Naive thymus-derived CD4-positive, alpha-beta T cell (primary cell): ENCODE results near the gene ANO6. TPM values are rescaled to one million over a fixed set of nuclear protein-coding genes. Genes with fewer than 3 reads are reported as not detected.

Source experiments
- ATAC-seq: fragments of 150-1000 bp; cut with Tn5 transposase; 2 replicates; pipeline ENCODE4 v1.10.0; 2021; ENCODE audit warnings: mild to moderate bottlenecking, moderate library complexity
- CTCF ChIA-PET: fragments of 350-600 bp; sonication (Branson Sonifier 250); formaldehyde crosslinking; loops from one replicate; lab custom pipeline; 2021; ENCODE audit warnings: antibody characterized with exemption; lab: Charles Lee
- POLR2A ChIA-PET: fragments of 350-600 bp; sonication (Branson Sonifier 250); formaldehyde crosslinking; loops from one replicate; lab custom pipeline; 2021; ENCODE audit warnings: antibody characterized with exemption, inconsistent platforms; lab: Charles Lee
- DNase-seq, 9 donors: peaks; one replicate each; pipeline versions ENCODE4 v3.0.0 to v3.0.0-alpha.2; 2020 to 2022; ENCODE audit warnings: mixed read lengths in 1 of 9
- H3K27ac ChIP-seq: one replicate; pipeline ENCODE4 v1.7.0; 2013; ENCODE audit warnings: mild to moderate bottlenecking, low read depth, low read length, moderate library complexity
- H3K27me3 ChIP-seq, 2 donors: one replicate each; pipeline ENCODE4 v1.7.0; 2013; ENCODE audit warnings: low read length in 2 of 2, mild to moderate bottlenecking in 2 of 2, moderate library complexity in 2 of 2; ENCODE audit not compliant: control insufficient read depth in 2 of 2, insufficient read depth in 2 of 2
- H3K36me3 ChIP-seq, 3 experiments: 1 replicate in 2 of 3; 2 replicates in 1 of 3; pipeline ENCODE4 v1.7.0; 2013; ENCODE audit warnings: low read length in 3 of 3, mild to moderate bottlenecking in 3 of 3, moderate library complexity in 1 of 3; ENCODE audit not compliant: insufficient read depth in 3 of 3, control insufficient read depth in 2 of 3
- H3K4me1 ChIP-seq, 2 donors: one replicate each; pipeline ENCODE4 v1.7.0; 2013; ENCODE audit warnings: low read length in 2 of 2, mild to moderate bottlenecking in 2 of 2, moderate library complexity in 1 of 2; ENCODE audit not compliant: control insufficient read depth in 2 of 2, insufficient read depth in 2 of 2
- H3K4me3 ChIP-seq: 2 replicates; pipeline ENCODE4 v1.7.0; 2013; ENCODE audit warnings: mild to moderate bottlenecking, low read length
- H3K9me3 ChIP-seq, 3 experiments: 1 replicate in 2 of 3; 2 replicates in 1 of 3; pipeline ENCODE4 v1.7.0; 2013; ENCODE audit warnings: low read length in 3 of 3; ENCODE audit not compliant: control insufficient read depth in 2 of 3
- H3K27ac Mint-ChIP-seq, 9 donors: one replicate each; pipeline ENCODE4 v1.8.0; 2020 to 2022; ENCODE audit warnings: mixed read lengths in 9 of 9, mild to moderate bottlenecking in 8 of 9, moderate library complexity in 5 of 9, inconsistent platforms in 2 of 9
- H3K27me3 Mint-ChIP-seq, 5 donors: one replicate each; pipeline ENCODE4 v1.8.0; 2021 to 2022; ENCODE audit warnings: mixed read lengths in 5 of 5, mild to moderate bottlenecking in 1 of 5
- H3K36me3 Mint-ChIP-seq, 5 donors: one replicate each; pipeline ENCODE4 v1.8.0; 2020 to 2022; ENCODE audit warnings: mixed read lengths in 5 of 5, mild to moderate bottlenecking in 3 of 5, inconsistent platforms in 1 of 5
- H3K4me1 Mint-ChIP-seq, 7 donors: one replicate each; pipeline ENCODE4 v1.8.0; 2020 to 2022; ENCODE audit warnings: mixed read lengths in 7 of 7, mild to moderate bottlenecking in 3 of 7, inconsistent platforms in 1 of 7
- H3K4me3 Mint-ChIP-seq, 10 donors: one replicate each; pipeline ENCODE4 v1.8.0; 2020 to 2022; ENCODE audit warnings: mild to moderate bottlenecking in 10 of 10, mixed read lengths in 10 of 10, moderate library complexity in 6 of 10, inconsistent platforms in 2 of 10
- H3K9me3 Mint-ChIP-seq, 11 donors: one replicate each; pipeline ENCODE4 v1.8.0; 2020 to 2022; ENCODE audit warnings: mixed read lengths in 11 of 11, mild to moderate bottlenecking in 4 of 11, inconsistent platforms in 1 of 11, moderate library complexity in 1 of 11
- intact Hi-C, 2 donors: fragments of 100-400 bp; cut with micrococcal nuclease; formaldehyde crosslinking; loops; one replicate each; pipeline ENCODE4 v1.15.1; 2023
- polyA plus RNA-seq, 2 donors: library from polyadenylated mRNA; unstranded; fragments of 300-500 nt; fragmentation: Illumina TruSeq; gene quantifications; one replicate each; pipeline ENCODE4 v1.2.3, GENCODE V29; 2021
- total RNA-seq, 6 experiments: library from RNA in 5 of 6; stranded (reverse) in 5 of 6; gene quantifications; 1 replicate in 5 of 6; 2 replicates in 1 of 6; pipeline ENCODE4 v1.2.3 and lab custom pipeline; 2021 to 2026

The ANO6 gene
- total and polyA plus RNA-seq, 7 experiments from 2014 or later, result 15.1 to 29.7 (median 23.7) TPM

DNA sequence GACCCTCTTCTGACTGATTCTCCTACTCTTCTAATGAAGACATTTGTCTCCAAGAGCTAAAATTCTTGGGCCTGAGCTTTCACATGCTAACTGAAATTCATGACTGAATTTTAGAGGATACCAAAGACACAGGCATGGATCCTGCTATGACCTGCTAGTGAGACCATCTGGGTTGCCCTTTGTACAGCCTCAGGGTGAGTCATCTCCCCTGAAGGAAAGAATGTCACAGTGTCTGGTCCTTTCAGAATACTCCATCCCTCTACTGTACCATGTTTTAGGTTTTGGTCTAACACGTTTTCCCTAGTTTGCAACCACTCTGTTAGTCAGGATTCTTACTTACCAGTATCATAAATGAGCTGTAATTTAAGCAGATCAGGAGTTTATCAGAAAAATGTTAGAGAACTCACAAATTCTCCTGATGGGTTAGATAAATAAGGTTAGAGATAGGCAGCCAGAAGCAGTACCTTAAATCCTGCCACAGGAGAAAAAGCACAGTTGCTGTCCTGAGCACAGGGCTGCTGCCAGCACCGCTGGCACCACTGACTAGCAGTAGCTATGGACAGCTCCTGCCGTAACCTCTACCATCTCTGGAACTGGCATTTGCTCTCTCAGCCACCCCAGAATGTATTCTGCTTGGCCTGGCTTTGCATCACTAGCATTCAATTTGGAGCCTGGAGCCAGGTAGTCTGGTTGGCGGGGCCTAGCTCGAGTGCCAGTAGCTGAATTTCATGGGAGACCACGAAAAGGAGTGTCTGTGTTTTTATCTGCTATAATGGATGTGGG, 127.6 kb downstream of the ANO6 start:
- intact Hi-C loops, result no loop called here
- Histone ChIP-seq H3K4me1 (no peaks in the 10 kb centered on the region), H3K36me3 (peaks cover 0 to 15% (median 0%) of the 10 kb centered on the region in 3 experiments), H3K27ac (no peak overlapping the region), H3K4me3 (no peak overlapping the region), H3K9me3 (no peaks in the 10 kb centered on the region), H3K27me3 (no peaks in the 10 kb centered on the region)
- Mint-ChIP-seq H3K4me1 (no peaks in the 10 kb centered on the region), H3K4me3 (no peak overlapping the region), H3K27ac (no peak overlapping the region), H3K27me3 (no peaks in the 10 kb centered on the region), H3K36me3 (peaks cover 4 to 50% (median 38%) of the 10 kb centered on the region in 5 donors), H3K9me3 (no peaks in the 10 kb centered on the region)
- ChIA-PET POLR2A (no interaction called here), CTCF (no interaction called here)
- no peak for DNase-seq
- ATAC-seq, result no peak

DNA sequence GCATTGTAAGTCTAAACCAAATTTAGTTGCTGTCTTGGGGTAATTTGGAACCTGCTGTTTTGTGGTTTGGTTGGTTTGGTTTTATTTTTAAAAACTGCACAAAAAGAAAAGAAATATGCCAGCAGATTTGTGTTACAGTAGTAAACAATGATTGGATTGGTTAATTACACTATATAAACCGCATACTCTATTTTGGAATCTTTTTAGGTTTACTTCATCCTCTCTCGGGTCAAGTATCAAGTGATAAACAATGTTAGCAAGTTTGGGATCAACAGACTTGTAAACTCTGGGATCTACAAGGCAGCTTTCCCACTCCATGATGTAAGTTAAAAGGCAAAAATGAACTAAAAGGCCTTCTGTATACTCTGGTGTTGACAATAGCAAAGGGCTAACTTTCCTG, 132.4 kb downstream of the ANO6 start:
- Mint-ChIP-seq H3K4me1 (peaks cover 0 to 8% (median 0%) of the 10 kb centered on the region in 7 donors), H3K27me3 (no peaks in the 10 kb centered on the region), H3K4me3 (no peak overlapping the region), H3K36me3 (peaks cover 0 to 72% (median 69%) of the 10 kb centered on the region in 5 donors), H3K27ac (no peak overlapping the region), H3K9me3 (peaks cover 0 to 2% (median 0%) of the 10 kb centered on the region in 11 donors)
- no peaks in the 10 kb centered on the region for H3K4me1 ChIP-seq
- ChIA-PET POLR2A (interaction anchor here (0.6 kb wide), 1 partner anchor 9 kb away, joined by 3 read pairs; no protein-coding TSS in a partner anchor), CTCF (no interaction called here)
- intact Hi-C loops, result no loop called here
- ATAC-seq, result no peak
- no peaks in the 10 kb centered on the region for H3K9me3 ChIP-seq
- no peak overlapping the region for H3K4me3 ChIP-seq
- H3K36me3 ChIP-seq, result peaks cover 0 to 45% (median 5%) of the 10 kb centered on the region in 3 experiments
- no peak overlapping the region for H3K27ac ChIP-seq
- H3K27me3 ChIP-seq, result no peaks in the 10 kb centered on the region
- DNase-seq, result no peak

DNA sequence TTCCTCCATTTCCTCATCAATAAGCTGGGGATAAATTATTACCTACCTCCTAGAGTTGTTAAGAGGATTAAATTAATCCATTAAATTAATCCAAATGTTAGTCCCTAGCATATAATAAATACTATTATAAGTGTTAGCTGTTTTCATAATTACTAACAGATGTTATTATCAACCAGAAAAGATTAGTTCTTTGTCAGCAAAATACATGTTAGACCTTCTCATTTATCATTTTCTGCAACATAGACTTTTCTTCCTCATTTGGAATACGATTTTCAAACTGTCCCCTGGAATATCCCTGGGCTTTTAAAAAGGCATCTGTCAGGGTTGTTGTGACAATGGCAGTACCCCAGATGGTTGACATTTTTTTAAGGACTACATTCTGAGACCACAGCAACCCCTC, 133.1 kb downstream of the ANO6 start:
- CTCF ChIA-PET, result interaction anchor here (0.6 kb wide), 1 partner anchor 47 kb away, joined by 3 read pairs; no protein-coding TSS in a partner anchor
- Histone ChIP-seq H3K9me3 (no peaks in the 10 kb centered on the region), H3K4me1 (no peaks in the 10 kb centered on the region), H3K27me3 (no peaks in the 10 kb centered on the region), H3K4me3 (no peak overlapping the region), H3K27ac (no peak overlapping the region), H3K36me3 (peaks cover 0 to 45% (median 5%) of the 10 kb centered on the region in 3 experiments)
- H3K27me3 Mint-ChIP-seq, result no peaks in the 10 kb centered on the region
- POLR2A ChIA-PET, result interaction anchor here (0.6 kb wide), 1 partner anchor 9 kb away, joined by 3 read pairs; no protein-coding TSS in a partner anchor
- intact Hi-C loops, result no loop called here
- peaks cover 0 to 13% (median 4%) of the 10 kb centered on the region in 7 donors for H3K4me1 Mint-ChIP-seq
- H3K4me3 Mint-ChIP-seq, result no peak overlapping the region
- ATAC-seq (no peak), DNase-seq (no peak)
- H3K27ac Mint-ChIP-seq, result no peak overlapping the region
- H3K9me3 Mint-ChIP-seq, result peaks cover 0 to 2% (median 0%) of the 10 kb centered on the region in 11 donors
- peaks cover 0 to 77% (median 74%) of the 10 kb centered on the region in 5 donors for H3K36me3 Mint-ChIP-seq

DNA sequence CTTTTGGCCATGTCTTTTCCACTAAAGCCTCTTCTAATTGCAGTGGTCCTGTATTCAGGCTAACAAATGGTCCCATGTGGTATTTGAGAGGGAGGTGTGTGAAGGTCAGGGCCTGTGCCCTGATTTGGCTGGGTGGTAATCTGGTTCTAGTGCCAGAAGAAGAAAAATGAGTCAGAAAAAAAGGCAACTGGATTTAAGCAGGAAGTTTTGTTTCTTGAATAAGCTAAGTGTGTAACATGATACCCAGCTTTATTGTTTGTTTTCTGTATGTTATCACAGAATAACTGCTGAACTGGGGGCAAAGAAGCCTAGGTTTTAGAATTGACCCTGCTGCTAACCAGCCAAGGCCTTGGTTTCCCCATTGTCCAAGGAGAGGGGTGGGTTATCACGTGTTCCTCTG, 134.0 kb downstream of the ANO6 start:
- H3K4me3 Mint-ChIP-seq, result no peak overlapping the region
- no peaks in the 10 kb centered on the region for H3K4me1 ChIP-seq
- ATAC-seq (no peak), DNase-seq (no peak)
- H3K36me3 ChIP-seq, result peaks cover 0 to 45% (median 5%) of the 10 kb centered on the region in 3 experiments
- H3K27ac ChIP-seq, result no peak overlapping the region
- H3K4me1 Mint-ChIP-seq, result peaks cover 3 to 21% (median 7%) of the 10 kb centered on the region in 7 donors
- intact Hi-C loops, result no loop called here
- H3K36me3 Mint-ChIP-seq, result peaks cover 0 to 86% (median 73%) of the 10 kb centered on the region in 5 donors
- no peaks in the 10 kb centered on the region for H3K9me3 ChIP-seq
- no peak overlapping the region for H3K4me3 ChIP-seq
- H3K27ac Mint-ChIP-seq, result no peak overlapping the region
- no peaks in the 10 kb centered on the region for H3K27me3 ChIP-seq
- POLR2A ChIA-PET, result no interaction called here
- H3K9me3 Mint-ChIP-seq, result peaks cover 0 to 2% (median 0%) of the 10 kb centered on the region in 11 donors
- CTCF ChIA-PET, result interaction anchor here (0.6 kb wide), 1 partner anchor 46 kb away, joined by 3 read pairs; no protein-coding TSS in a partner anchor
- no peaks in the 10 kb centered on the region for H3K27me3 Mint-ChIP-seq

DNA sequence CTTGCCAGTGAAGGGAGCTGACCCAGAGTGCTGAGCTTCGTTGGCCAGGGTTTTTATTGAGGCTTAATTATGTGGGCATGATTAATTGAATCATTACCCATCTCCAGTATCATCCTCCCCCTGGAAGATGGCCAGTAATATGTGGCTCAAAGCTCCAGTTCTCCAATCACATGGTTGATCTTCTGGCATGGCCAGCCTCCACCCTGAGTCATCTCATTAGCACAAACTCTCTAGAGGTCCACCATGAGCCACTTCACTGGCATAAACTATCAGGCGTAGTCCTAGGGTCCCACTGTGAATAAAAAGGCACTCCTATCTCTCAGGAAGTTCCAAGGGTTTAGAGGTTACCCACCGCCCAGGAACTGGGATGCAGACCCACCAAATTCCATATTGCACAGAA, 135.0 kb downstream of the ANO6 start:
- intact Hi-C loops, result no loop called here
- Histone ChIP-seq H3K27me3 (no peaks in the 10 kb centered on the region), H3K36me3 (peaks cover 0 to 50% (median 5%) of the 10 kb centered on the region in 3 experiments), H3K4me3 (no peak overlapping the region), H3K9me3 (no peaks in the 10 kb centered on the region), H3K4me1 (no peaks in the 10 kb centered on the region), H3K27ac (no peak overlapping the region)
- no peak overlapping the region for H3K27ac Mint-ChIP-seq
- peaks cover 8 to 85% (median 68%) of the 10 kb centered on the region in 5 donors for H3K36me3 Mint-ChIP-seq
- ChIA-PET POLR2A (no interaction called here), CTCF (no interaction called here)
- no peaks in the 10 kb centered on the region for H3K27me3 Mint-ChIP-seq
- DNase-seq (no peak), ATAC-seq (no peak)
- peaks cover 0 to 2% (median 0%) of the 10 kb centered on the region in 11 donors for H3K9me3 Mint-ChIP-seq
- H3K4me3 Mint-ChIP-seq, result no peak overlapping the region
- H3K4me1 Mint-ChIP-seq, result peaks cover 3 to 21% (median 7%) of the 10 kb centered on the region in 7 donors

DNA sequence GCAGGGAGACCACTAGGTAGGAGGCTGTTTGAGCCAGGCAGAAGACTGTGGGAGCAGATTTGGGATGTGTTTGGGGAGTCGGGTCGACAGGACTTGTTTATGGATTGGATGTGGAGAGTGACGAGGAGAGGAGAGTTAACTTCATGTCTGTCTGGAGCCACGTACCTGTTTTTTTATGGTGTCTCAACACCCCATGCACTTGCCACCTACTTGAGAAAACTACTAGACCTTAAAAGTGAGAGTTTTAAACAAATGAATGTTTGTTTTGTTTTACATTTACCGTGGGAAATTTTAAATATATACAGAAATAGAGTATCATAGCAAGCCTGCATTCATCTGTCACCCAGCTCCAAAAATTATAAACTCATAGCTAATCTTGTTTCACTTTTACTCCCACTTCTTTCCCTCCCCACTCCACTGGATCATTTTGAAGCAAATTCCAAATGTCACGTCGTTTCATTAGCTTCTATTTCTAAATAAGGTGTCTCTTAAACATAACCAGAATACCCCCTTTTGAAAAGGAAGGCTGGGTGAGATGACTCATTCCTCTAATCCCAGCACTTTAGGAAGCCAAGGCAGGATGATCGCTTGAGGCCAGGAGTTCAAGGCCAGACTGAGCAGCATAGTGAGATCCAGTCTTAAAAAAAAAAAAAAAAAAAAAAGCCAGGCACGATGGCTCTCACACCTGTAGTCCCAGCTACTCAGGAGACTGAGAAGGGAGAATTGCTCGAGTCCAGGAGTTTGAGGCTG, 136.2 kb downstream of the ANO6 start:
- Histone ChIP-seq H3K27ac (no peak overlapping the region), H3K36me3 (peaks cover 0 to 46% (median 5%) of the 10 kb centered on the region in 3 experiments), H3K4me1 (no peaks in the 10 kb centered on the region), H3K27me3 (no peaks in the 10 kb centered on the region), H3K4me3 (no peak overlapping the region), H3K9me3 (no peaks in the 10 kb centered on the region)
- H3K27ac Mint-ChIP-seq, result no peak overlapping the region
- DNase-seq (no peak), ATAC-seq (no peak)
- H3K4me1 Mint-ChIP-seq, result peaks cover 3 to 21% (median 7%) of the 10 kb centered on the region in 7 donors
- no peak overlapping the region for H3K4me3 Mint-ChIP-seq
- peaks cover 0 to 2% (median 0%) of the 10 kb centered on the region in 11 donors for H3K9me3 Mint-ChIP-seq
- H3K27me3 Mint-ChIP-seq, result no peaks in the 10 kb centered on the region
- ChIA-PET POLR2A (no interaction called here), CTCF (no interaction called here)
- intact Hi-C loops, result no loop called here
- H3K36me3 Mint-ChIP-seq, result peaks cover 8 to 84% (median 67%) of the 10 kb centered on the region in 5 donors
